Loucy (cell line): ENCODE data around the gene PCDHB5.

Experiments
- H2AFZ ChIP-seq: fragments of 200-600 bp; sonication (generic); 2 replicates; pipeline ENCODE4 v1.6.0; 2016; ENCODE audit warnings: antibody characterized with exemption, mild to moderate bottlenecking, low read length, moderate library complexity
- H3F3A ChIP-seq: fragments of 200-600 bp; 2 replicates; pipeline ENCODE4 v1.6.0; 2016; ENCODE audit warnings: antibody characterized with exemption, low read depth, mild to moderate bottlenecking
- H3K27me3 ChIP-seq: fragments of 200-600 bp; sonication (generic); 2 replicates; pipeline ENCODE4 v1.6.1; 2014; ENCODE audit warnings: low read length, mild to moderate bottlenecking; ENCODE audit not compliant: insufficient read depth, poor library complexity, severe bottlenecking
- H3K36me3 ChIP-seq: fragments of 200-600 bp; sonication (generic); 2 replicates; pipeline ENCODE4 v1.6.1; 2016; ENCODE audit warnings: low read length; ENCODE audit not compliant: insufficient read depth
- H3K4me1 ChIP-seq: fragments of 200-600 bp; sonication (generic); 2 replicates; pipeline ENCODE4 v1.5.1; 2014; ENCODE audit warnings: low read length, mild to moderate bottlenecking; ENCODE audit not compliant: insufficient read depth, poor library complexity, severe bottlenecking
- H3K4me2 ChIP-seq: fragments of 200-600 bp; sonication (generic); 2 replicates; pipeline ENCODE4 v1.6.0; 2014; ENCODE audit warnings: antibody characterized with exemption, low read length, low read depth, mild to moderate bottlenecking; ENCODE audit not compliant: poor library complexity, severe bottlenecking
- H3K4me3 ChIP-seq: fragments of 200-600 bp; sonication (generic); 2 replicates; pipeline ENCODE4 v1.5.1; 2014; ENCODE audit warnings: low read length, mild to moderate bottlenecking, mixed read lengths; ENCODE audit not compliant: poor library complexity, severe bottlenecking
- H3K79me2 ChIP-seq: fragments of 200-600 bp; sonication (generic); 2 replicates; pipeline ENCODE4 v1.6.1; 2014; ENCODE audit warnings: low read length; ENCODE audit not compliant: insufficient read depth
- H3K9ac ChIP-seq: fragments of 200-600 bp; sonication (generic); 2 replicates; pipeline ENCODE4 v1.6.0; 2014; ENCODE audit warnings: mild to moderate bottlenecking, low read depth, low read length, moderate library complexity; ENCODE audit not compliant: poor library complexity, severe bottlenecking
- H3K9me2 ChIP-seq: fragments of 200-600 bp; sonication (generic); replicated peaks from 2 replicates; pipeline ENCODE4 v1.6.1; 2016; ENCODE audit warnings: low read depth, low read length, mixed read lengths
- H3K9me3 ChIP-seq: fragments of 200-600 bp; sonication (generic); 2 replicates; pipeline ENCODE4 v1.6.1; 2014; ENCODE audit warnings: mild to moderate bottlenecking, antibody characterized with exemption, low read length, low read depth; ENCODE audit not compliant: insufficient read depth
- H4K20me1 ChIP-seq: fragments of 200-600 bp; sonication (generic); 2 replicates; pipeline ENCODE4 v1.6.0; 2014; ENCODE audit warnings: antibody characterized with exemption, low read length, mild to moderate bottlenecking; ENCODE audit not compliant: insufficient read depth, poor library complexity, severe bottlenecking
- CTCF ChIP-seq: fragments of 200-600 bp; sonication (generic); conservative IDR thresholded peaks from 2 replicates; pipeline ENCODE4 v1.5.1; 2014; ENCODE audit warnings: mild to moderate bottlenecking, antibody characterized with exemption, low read length
- EZH2phosphoT487 ChIP-seq: fragments of 200-600 bp; IDR thresholded peaks from 2 replicates; pipeline ENCODE4 v1.6.1; 2018; ENCODE audit warnings: antibody characterized with exemption, mild to moderate bottlenecking, moderate library complexity, borderline replicate concordance

The PCDHB5 gene

GRCh38 chr5:141105350-141105749, 29.7 kb upstream of the PCDHB5 start:
- Histone ChIP-seq H3K27me3 (no peaks in the 10 kb centered on the region), H3K9me3 (no peaks in the 10 kb centered on the region; the same call in 1 of the 2 replicates), H3K4me3 (no peak overlapping the region), H3F3A (no peaks in the 10 kb centered on the region), H3K36me3 (no peaks in the 10 kb centered on the region), H3K4me1 (no peaks in the 10 kb centered on the region), H4K20me1 (no peaks in the 10 kb centered on the region), H2AFZ (no peak overlapping the region), H3K79me2 (no peaks in the 10 kb centered on the region), H3K9ac (no peak overlapping the region), H3K4me2 (no peak overlapping the region), H3K9me2 (no peaks in the 10 kb centered on the region)
- TF ChIP-seq EZH2phosphoT487: no peak
- no peak for TF ChIP-seq CTCF

- H3K9me3 ChIP-seq: no peaks in the 10 kb centered on the region
- H3F3A ChIP-seq: no peaks in the 10 kb centered on the region
- H2AFZ ChIP-seq: no peak overlapping the region
- no peak overlapping the region for H3K4me2 ChIP-seq
- no peak for TF ChIP-seq EZH2phosphoT487
- TF ChIP-seq CTCF: no peak
- no peaks in the 10 kb centered on the region for H3K4me1 ChIP-seq
- no peaks in the 10 kb centered on the region for H3K79me2 ChIP-seq
- H3K9me2 ChIP-seq: no peaks in the 10 kb centered on the region
- no peak overlapping the region for H3K9ac ChIP-seq
- no peak overlapping the region for H3K4me3 ChIP-seq
- H3K27me3 ChIP-seq: no peaks in the 10 kb centered on the region
- H3K36me3 ChIP-seq: no peaks in the 10 kb centered on the region
- no peaks in the 10 kb centered on the region for H4K20me1 ChIP-seq
Observed at GRCh38 chr5:141119250-141119649, 15.8 kb upstream of the PCDHB5 start.

GRCh38 chr5:141121563-141121962, 13.4 kb upstream of the PCDHB5 start, which contains the start of gene PCDHB4:
PCDHB4 (plus strand) TSS chr5:141121818; CDS start chr5:141121999, 181 bp downstream.
- Histone ChIP-seq H3K79me2 (no peaks in the 10 kb centered on the region), H3F3A (no peaks in the 10 kb centered on the region), H3K4me2 (no peak within 1 kb of the TSS), H3K9ac (no peak within 1 kb of the TSS), H3K9me2 (no peaks in the 10 kb centered on the region), H3K36me3 (no peaks in the 10 kb centered on the region), H3K9me3 (no peaks in the 10 kb centered on the region), H3K4me3 (no peak within 1 kb of the TSS), H2AFZ (no peak within 1 kb of the TSS), H4K20me1 (no peaks in the 10 kb centered on the region), H3K27me3 (no peaks in the 10 kb centered on the region), H3K4me1 (no peaks in the 10 kb centered on the region)
- TF ChIP-seq CTCF: no peak
- no peak for TF ChIP-seq EZH2phosphoT487
